Measurements from ENCODE around the gene NKD2. TPM values are rescaled to one million over a fixed set of nuclear protein-coding genes. Genes with fewer than 3 reads are reported as not detected.

The NKD2 gene
- total and polyA plus RNA-seq, 9 of the 15 experiments (the other 6 are each of a cell fraction or from before 2014, with no cell fraction given) = 0.09 to 0.64 (median 0.27) TPM; not detected in 5

GRCh38 chr5:963673-964531 is 44.7 kb upstream of the NKD2 start (continued):
- no peak for TF ChIP-seq NUFIP1 (IDR thresholded peaks at IDR 0.05; ENCODE audit: partially characterized antibody)
- no peak for TF ChIP-seq SRSF9 (IDR thresholded peaks at IDR 0.05; ENCODE audit: borderline replicate concordance, low read depth, low read length)
- no peak for TF ChIP-seq RUNX1 (IDR thresholded peaks at IDR 0.05; ENCODE audit: low read depth)
- no peak for TF ChIP-seq ZNF830 (CRISPR knock-in tag; IDR thresholded peaks at IDR 0.05)
- TF ChIP-seq E2F3 (CRISPR knock-in tag; IDR thresholded peaks at IDR 0.05) = no peak
- TF ChIP-seq, protein P1, sequence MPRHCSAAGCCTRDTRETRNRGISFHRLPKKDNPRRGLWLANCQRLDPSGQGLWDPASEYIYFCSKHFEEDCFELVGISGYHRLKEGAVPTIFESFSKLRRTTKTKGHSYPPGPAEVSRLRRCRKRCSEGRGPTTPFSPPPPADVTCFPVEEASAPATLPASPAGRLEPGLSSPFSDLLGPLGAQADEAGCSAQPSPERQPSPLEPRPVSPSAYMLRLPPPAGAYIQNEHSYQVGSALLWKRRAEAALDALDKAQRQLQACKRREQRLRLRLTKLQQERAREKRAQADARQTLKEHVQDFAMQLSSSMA (CRISPR knock-in tag; IDR thresholded peaks at IDR 0.05) = no peak
- no peak for TF ChIP-seq CBX8 (IDR thresholded peaks at IDR 0.05; ENCODE audit: borderline replicate concordance, extremely low read depth, low read depth, low read length, poor library complexity, severe bottlenecking)
- no peak for TF ChIP-seq ZNF707 (CRISPR knock-in tag; conservative IDR thresholded peaks at IDR 0.05)
- TF ChIP-seq ZNF282 (CRISPR knock-in tag; IDR thresholded peaks at IDR 0.05) = no peak
- TF ChIP-seq ADNP (tag; IDR thresholded peaks at IDR 0.05) = no peak
- no peak for TF ChIP-seq PATZ1 (CRISPR knock-in tag; IDR thresholded peaks at IDR 0.05; ENCODE audit: borderline replicate concordance)
- TF ChIP-seq NFXL1 (CRISPR knock-in tag; IDR thresholded peaks at IDR 0.05) = no peak
- no peak for TF ChIP-seq ZFP30 (CRISPR knock-in tag; IDR thresholded peaks at IDR 0.05; ENCODE audit: borderline replicate concordance)
- TF ChIP-seq ZNF431 (CRISPR knock-in tag; IDR thresholded peaks at IDR 0.05) = no peak
- TF ChIP-seq RCOR1 (IDR thresholded peaks at IDR 0.05; ENCODE audit: borderline replicate concordance in 1 of 2, low read depth in 2 of 2, low read length in 2 of 2) = peak in 1 of 2 experiments; percentile 72; a peak in 2 of 4 replicates
- TF ChIP-seq, protein P2, sequence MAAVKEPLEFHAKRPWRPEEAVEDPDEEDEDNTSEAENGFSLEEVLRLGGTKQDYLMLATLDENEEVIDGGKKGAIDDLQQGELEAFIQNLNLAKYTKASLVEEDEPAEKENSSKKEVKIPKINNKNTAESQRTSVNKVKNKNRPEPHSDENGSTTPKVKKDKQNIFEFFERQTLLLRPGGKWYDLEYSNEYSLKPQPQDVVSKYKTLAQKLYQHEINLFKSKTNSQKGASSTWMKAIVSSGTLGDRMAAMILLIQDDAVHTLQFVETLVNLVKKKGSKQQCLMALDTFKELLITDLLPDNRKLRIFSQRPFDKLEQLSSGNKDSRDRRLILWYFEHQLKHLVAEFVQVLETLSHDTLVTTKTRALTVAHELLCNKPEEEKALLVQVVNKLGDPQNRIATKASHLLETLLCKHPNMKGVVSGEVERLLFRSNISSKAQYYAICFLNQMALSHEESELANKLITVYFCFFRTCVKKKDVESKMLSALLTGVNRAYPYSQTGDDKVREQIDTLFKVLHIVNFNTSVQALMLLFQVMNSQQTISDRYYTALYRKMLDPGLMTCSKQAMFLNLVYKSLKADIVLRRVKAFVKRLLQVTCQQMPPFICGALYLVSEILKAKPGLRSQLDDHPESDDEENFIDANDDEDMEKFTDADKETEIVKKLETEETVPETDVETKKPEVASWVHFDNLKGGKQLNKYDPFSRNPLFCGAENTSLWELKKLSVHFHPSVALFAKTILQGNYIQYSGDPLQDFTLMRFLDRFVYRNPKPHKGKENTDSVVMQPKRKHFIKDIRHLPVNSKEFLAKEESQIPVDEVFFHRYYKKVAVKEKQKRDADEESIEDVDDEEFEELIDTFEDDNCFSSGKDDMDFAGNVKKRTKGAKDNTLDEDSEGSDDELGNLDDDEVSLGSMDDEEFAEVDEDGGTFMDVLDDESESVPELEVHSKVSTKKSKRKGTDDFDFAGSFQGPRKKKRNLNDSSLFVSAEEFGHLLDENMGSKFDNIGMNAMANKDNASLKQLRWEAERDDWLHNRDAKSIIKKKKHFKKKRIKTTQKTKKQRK (IDR thresholded peaks at IDR 0.05; ENCODE audit: borderline replicate concordance, low read depth, low read length) = no peak
- no peak for TF ChIP-seq ZBED1 (IDR thresholded peaks at IDR 0.05)
- TF ChIP-seq CREM (IDR thresholded peaks at IDR 0.05; ENCODE audit: low read depth) = peak; percentile 66
- no peak for TF ChIP-seq ESRRB (CRISPR knock-in tag; IDR thresholded peaks at IDR 0.05; ENCODE audit: borderline replicate concordance)
- TF ChIP-seq ZNF133 (CRISPR knock-in tag; IDR thresholded peaks at IDR 0.05) = no peak
- TF ChIP-seq POLR2B (IDR thresholded peaks at IDR 0.05; ENCODE audit: low read depth, partially characterized antibody) = no peak
- TF ChIP-seq HNRNPK (IDR thresholded peaks at IDR 0.05; ENCODE audit: low read depth, low read length, poor library complexity, severe bottlenecking) = no peak

Measured in K562 (cell line).